GM04504 (cell line): ENCODE measurements around the gene EHD1.

Experiments
- DNase-seq: peaks from one replicate; pipeline ENCODE4 v3.0.0-alpha.2; 2012; ENCODE audit warnings: low read depth

The EHD1 gene

DNA sequence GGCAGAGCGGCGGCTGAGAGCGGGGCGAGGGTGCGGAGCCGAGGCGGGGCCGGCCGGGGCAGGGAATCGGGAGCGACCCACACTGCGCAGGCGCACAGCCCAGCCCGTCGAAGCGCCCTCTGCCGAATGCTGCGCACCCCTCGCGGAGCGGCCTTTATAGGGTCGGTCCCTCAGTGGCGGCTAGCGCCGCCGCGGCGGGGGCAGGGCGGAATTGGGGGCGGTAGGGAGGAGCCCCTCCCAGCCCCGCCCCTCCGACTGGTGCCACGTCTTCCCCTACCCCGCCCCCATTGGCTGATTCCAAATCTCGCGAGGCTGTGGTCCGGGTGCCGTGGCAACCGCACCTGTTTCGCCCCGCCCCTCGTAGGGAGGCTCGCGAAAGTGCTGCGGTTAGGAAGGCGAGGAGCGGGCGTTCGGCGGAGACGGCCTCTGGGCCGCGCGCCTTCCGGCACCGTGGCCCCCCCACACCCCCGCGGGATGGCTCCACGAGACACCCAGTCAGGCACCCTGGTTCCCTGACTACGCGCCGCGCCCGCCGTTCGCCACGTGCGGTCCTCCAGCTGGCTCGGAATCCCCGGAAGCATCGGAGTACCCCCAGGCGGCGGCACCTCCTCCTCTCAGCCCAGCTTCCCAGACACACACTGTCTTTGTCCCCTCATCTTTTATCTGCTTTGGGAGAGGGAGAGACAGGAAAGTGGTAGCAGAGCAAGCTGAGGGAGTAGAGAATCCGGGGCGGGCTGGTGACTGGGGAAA, at the start of gene EHD1:
Gene EHD1 (minus strand): TSS at position 128 of the 750 bp plus-strand sequence. CDS start 157 bp downstream, outside the sequence.
- DNase-seq: peak; percentile 93

DNA sequence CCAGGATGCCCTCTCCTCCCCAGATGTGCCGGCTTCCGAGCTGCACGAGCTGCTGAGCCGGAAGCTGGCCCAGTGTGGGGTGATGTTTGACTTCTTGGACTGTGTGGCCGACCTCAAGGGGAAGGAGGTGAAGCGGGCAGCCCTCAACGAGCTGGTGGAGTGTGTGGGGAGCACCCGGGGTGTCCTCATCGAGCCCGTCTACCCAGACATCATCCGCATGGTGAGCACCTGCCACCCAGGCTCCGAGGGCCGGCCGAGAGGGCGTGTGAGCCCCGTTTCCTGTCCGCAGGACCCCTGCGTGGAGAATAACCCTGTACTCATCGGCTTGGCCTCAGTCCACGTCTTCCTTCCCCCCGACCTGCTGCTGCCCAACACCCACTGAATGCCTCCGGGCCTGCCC, 48.3 kb upstream of the EHD1 start:
- DNase-seq: no peak

DNA sequence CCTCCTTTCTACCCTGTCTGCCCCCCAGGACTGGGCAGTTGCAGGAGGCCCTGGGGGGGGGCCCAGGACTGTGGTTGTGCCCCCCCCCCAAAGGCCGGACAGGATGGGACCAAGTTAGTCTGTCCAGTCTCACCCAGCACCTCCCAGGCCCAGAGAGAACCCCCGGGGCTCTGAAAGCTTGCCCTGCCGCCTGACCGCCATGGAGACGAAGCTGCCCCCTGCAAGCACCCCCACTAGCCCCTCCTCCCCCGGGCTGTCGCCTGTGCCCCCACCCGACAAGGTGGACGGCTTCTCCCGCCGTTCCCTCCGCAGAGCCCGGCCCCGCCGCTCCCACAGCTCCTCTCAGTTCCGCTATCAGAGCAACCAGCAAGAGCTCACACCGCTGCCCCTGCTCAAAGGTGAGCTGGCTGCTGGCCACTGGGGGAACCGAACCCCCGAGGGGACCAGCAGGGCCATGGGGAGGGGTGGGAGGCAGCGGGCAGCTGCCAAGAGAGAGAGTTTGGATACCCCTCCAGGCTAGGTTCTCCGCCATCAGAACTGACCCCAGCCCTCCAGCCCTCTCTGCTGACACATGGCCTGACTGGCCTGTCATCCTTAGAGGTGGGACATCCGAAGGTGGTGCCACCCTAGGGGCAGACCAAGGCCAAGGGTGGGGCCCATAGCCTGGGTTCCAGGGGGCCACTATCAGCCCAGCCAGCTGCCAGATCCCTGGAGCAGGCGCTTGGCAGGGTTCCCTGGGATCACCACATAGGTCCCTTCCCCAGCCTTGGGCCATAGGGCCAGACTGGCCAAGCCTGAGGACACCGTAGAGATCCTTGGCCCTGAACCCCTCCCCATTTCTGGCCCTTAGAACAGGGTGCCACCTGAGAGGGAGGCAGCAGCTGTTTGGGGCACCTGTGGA, 47.4 kb upstream of the EHD1 start:
- DNase-seq: no peak

DNA sequence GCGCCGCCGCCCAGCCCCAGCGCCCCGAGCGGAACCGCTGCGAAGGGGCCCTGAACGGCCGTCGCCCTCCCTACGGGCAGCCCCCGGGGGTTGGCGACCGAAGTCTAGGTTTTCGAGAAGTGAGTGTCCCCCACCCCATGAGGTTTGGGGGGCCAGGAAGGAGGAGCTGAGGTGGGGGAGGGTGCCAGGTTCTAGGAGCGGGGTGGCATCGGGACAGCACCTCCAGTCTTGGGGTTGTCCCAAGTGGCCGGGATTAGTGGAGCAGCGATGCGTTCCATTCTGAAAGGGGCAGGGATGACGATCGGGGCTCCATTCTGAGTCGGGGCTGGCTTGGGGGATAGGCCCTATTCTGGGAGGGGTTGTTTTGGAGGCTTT, 46.5 kb upstream of the EHD1 start:
- DNase-seq: no peak

DNA sequence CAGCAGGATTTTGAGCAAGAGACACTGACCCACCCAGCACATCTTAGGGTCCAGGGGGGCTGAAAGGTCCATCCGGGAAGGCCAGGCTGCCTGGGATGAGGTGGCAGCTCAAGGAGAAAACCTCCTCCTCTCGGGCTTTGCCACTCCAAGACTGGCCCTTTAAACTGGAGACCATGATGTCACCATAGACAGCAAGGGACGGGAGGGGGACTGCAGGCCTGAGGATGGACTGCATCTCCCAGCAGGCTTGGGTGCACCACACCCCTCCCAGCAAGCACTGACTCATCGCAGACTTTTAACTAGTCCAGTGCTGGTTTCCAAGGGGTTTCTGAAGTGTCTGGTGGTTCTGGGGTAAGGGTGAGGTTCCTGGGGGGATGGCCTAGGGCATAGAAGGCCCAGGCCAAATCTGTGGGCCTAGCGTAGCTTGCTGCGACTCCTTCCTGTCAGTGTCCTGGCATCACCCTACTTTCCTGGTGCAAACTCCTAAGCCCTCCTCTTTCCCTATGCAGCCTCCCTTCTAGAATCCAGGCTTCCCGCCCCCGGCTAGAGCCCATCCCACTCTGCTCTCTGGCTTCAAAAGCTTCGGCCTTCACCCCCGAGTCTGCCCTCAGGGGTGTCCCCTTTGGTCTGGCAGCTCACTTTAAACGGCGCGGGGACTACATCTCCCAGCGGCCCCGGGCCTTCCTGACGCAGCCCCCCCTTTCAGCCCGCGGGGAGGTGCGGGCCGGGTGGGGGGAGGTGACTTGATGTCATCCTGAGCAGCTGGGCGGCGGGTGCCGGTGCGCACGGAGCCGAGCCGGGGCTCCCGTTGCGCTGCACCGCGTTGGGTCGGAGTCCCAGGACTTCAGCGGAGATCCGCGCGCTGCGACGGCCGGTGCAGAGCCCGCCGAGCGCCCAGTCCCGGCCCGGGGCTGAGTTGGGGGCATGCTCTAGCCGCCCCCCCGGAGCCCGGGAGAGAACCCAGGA, 45.8 kb upstream of the EHD1 start, which contains the start of gene PPP2R5B:
Gene PPP2R5B (plus strand): TSS at position 746 of the 966 bp plus-strand sequence. CDS start 1,046 bp downstream, outside the sequence.
- peak; percentile 82 for DNase-seq

DNA sequence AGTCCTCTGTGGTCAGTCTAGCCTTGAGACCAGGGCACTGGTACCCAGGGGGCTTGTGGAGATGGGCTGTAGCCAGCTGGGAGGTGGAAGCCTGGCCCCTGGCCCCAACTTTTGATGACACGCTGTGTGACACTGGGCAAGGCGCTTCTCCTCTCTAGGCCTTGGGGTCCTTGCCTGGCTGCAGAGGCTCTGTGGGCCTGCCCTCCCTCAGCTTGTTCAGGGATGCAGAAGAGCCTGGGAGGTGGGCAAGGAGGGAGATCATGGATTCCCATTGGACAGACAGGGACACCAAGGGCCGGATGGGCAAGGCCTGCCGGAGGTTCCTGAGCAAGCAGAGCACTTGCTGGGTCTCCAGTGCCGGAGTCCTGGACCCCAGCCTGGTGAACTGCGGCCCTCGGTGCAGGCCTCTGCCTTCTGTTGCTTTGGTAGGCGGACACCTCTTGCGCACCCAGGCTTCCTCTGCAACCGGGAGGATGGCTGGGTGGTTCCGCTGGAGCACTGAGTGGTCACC, 44.8 kb upstream of the EHD1 start:
- no peak for DNase-seq

GRCh38 chr11:64921384-64921783, 43.0 kb upstream of the EHD1 start:
- no peak for DNase-seq

GRCh38 chr11:64920124-64920523, 41.7 kb upstream of the EHD1 start:
- DNase-seq: no peak

- DNase-seq: no peak
Observed at GRCh38 chr11:64919627-64920026, 41.2 kb upstream of the EHD1 start.

GRCh38 chr11:64918017-64918416, 39.6 kb upstream of the EHD1 start:
- DNase-seq: no peak

GRCh38 chr11:64917663-64917995, 39.2 kb upstream of the EHD1 start:
- DNase-seq: no peak

DNA sequence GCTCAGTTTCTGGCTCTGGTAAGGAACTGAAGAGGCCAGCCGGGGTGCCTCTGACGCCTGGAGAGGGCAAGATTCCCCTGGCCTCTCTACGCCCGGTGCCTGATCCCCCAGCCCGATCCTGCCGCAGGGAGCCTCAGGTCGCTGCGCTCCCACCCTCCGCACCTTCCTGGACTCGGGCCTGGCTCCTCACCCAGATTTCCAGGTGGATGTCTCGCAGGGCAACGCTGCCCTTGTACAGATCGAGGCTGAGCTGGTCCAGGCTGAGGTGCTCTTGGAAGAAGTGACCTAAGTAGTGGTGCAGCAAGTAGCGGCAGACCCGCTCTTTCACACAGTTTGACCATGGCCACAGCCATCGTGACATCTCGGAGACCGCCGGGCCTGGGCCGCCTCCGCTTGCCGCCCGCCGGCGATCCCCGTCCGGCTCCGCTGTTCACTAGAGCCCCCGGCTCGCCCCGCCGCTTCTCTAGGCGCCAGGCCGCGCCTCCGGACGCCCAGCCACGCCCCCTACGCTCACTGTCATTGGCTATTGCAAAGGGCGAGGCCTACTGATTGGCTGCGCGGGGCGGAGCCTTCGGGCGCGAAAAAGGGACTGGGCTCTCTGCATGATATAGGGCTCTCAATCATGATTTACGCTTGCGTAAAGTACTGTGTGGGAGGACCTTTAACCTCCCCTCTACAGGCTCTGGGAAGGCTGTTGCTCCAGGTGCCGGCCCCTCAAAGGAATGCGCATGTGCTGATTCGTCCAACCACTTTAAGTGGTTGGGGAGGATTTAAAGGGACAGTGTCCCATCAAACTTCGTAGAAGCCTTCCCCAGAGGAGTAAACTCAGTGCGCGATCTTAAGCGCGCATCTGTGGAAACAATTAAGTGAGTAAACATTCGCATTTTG, 38.6 kb upstream of the EHD1 start, which contains the start of gene ATG2A:
Gene ATG2A (minus strand): TSS at position 435 of the 888 bp plus-strand sequence. CDS start 74 bp downstream, at position 361.
- peak; percentile 99 for DNase-seq

- no peak for DNase-seq
Observed at GRCh38 chr11:64916040-64916774, 37.8 kb upstream of the EHD1 start.

GRCh38 chr11:64915376-64915887, 37.0 kb upstream of the EHD1 start:
- DNase-seq: no peak

GRCh38 chr11:64914123-64914522, 35.7 kb upstream of the EHD1 start:
- no peak for DNase-seq

GRCh38 chr11:64913171-64913727, 34.8 kb upstream of the EHD1 start:
- no peak for DNase-seq

DNA sequence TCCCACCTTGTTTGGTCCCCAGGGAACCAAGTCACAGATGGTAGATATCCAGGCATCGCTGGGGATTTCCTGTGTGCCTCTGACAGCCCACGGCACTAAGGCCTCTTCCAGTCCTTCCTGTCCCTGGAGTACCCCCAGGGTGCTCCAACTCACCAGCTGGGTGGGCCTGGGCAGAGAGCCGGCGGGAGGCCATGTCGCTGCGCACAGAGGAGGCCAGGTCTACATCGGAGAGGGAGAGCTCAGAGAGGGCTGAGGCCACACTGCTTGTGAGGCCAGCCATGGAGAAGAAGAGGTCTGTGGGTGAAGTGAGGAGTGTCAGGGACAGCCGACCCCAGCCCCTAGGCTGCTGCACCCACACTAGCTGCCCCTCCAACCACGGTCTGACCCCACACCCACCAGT, 33.3 kb upstream of the EHD1 start:
- no peak for DNase-seq

GRCh38 chr11:64911142-64911541, 32.7 kb upstream of the EHD1 start:
- DNase-seq: no peak

DNA sequence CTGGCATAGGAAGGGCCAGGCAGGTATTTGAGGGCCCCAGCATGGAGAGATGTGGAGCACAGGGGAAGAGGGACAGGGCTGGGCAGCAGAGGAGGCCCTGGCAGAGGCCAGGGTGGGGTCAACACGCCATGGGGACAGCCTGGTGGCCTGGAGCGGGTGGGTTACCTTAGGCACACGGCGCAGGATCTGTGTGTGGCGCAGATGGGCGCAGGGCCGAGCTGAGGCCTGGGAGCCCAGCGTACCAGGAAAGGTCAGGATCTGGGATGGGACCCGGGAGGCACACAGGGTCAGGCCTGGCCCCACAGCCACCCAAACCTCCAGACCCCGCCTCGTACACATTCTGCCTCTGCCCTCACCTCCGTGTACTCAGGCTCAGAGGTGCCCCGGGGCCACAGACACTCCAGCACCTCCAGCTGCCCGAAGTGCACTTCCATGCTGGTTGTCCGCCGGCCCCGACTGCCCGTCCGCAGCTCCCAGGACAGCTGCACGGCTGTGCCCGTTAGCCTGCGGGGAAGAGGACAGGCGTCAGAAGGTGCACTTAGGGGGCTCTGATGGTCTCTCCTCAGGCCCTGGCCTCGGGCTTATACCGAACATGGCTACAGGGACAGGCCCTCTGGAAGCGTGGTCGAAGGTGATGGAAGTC, 32.2 kb upstream of the EHD1 start:
- DNase-seq: no peak
